Spleen (tissue), 7 donors: ENCODE measurements around the gene ZNF468.
"Not testable (repeated sequence)": the region's sequence is repeated elsewhere in the genome, so short reads cannot be mapped to it uniquely, and the experiment has no call there.

Source experiments
- POLR2A ChIP-seq, 3 donors: fragments of 450-650 bp; IDR thresholded peaks; one replicate each; pipeline ENCODE4 v1.5.1; 2017; ENCODE audit warnings: antibody characterized with exemption in 3 of 3, mild to moderate bottlenecking in 1 of 3
- TF ChIP-seq, protein P1 (sequence below), 11 experiments: fragments of 200-600 bp in 7 of 11; fragments of 450-650 bp in 4 of 11; sonication (generic) in 4 of 11; IDR thresholded peaks in 8 of 11; conservative IDR thresholded peaks in 3 of 11; 1 replicate in 7 of 11; 2 replicates in 4 of 11; pipeline versions ENCODE4 v1.4.0 to v1.8.0; 2016 to 2021; ENCODE audit warnings: antibody characterized with exemption in 11 of 11, inconsistent platforms in 4 of 11, mild to moderate bottlenecking in 1 of 11
- donor health status: DM: no; HTN: no; CAD: no; lungs with moderate emphysema.
- donor health status: DM: no; HTN: no; CAD: no.
- donor health status: DM: no; HTN: no; CAD: no.

DNA sequence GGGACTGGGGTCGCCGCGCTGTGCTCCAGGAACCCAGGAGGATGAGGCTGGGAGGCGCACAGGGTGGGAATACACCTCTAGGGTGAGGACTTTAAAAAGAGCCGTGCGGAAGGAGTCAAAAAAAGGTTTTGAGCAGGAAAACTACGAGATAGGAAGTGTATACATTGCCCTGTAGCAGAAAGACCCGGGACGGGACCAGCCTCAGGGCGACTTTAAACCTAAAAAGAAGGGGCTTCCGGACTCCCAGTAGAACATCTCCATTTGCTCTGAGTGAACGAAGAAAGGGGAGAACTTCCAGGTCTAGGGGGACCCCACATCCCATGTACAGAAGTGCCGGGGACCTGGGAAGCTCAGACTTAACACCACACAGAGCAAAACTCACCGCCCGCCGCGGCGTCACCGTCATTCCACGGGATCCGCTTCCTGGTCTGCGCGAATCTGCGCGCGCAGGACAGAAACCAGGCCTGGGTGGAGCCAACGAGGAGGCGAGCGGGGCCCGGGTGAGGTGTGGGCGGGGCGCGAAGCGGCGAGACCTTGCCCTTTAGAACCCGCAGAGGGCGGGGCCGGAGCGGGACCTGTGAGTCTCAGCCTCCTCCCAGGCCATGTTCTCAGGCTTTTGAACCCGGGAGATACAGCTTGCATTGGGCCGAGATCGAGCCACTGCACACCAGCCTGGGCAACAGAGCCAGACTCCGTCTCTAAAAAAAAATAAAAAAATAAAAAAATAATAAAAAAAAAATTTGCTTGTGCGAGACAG is 36.0 kb downstream of the ZNF468 start, which contains the start of gene ZNF28:
- TF ChIP-seq, protein P1, sequence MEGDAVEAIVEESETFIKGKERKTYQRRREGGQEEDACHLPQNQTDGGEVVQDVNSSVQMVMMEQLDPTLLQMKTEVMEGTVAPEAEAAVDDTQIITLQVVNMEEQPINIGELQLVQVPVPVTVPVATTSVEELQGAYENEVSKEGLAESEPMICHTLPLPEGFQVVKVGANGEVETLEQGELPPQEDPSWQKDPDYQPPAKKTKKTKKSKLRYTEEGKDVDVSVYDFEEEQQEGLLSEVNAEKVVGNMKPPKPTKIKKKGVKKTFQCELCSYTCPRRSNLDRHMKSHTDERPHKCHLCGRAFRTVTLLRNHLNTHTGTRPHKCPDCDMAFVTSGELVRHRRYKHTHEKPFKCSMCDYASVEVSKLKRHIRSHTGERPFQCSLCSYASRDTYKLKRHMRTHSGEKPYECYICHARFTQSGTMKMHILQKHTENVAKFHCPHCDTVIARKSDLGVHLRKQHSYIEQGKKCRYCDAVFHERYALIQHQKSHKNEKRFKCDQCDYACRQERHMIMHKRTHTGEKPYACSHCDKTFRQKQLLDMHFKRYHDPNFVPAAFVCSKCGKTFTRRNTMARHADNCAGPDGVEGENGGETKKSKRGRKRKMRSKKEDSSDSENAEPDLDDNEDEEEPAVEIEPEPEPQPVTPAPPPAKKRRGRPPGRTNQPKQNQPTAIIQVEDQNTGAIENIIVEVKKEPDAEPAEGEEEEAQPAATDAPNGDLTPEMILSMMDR (IDR thresholded peaks at IDR 0.05 in 8 of 11, conservative IDR thresholded peaks at IDR 0.05 in 3 of 11), result peak in 1 of 11 experiments; percentile 20
- TF ChIP-seq POLR2A (IDR thresholded peaks at IDR 0.05), result not testable (repeated sequence)
